HepG2 (cell line): Measurements from ENCODE around the gene ZFP1. TPM values are rescaled to one million over a fixed set of nuclear protein-coding genes. Genes with fewer than 3 reads are reported as not detected.

ENCODE experiments used
- MLLT10 ChIP-seq: sonication (generic); formaldehyde crosslinking; IDR thresholded peaks from 2 replicates; pipeline ENCODE4 v1.4.0; 2020; ENCODE audit warnings: missing genetic modification reagents
- NONO ChIP-seq, 2 experiments: fragments of 450-650 bp in 1 of 2; sonication (generic) in 1 of 2; formaldehyde crosslinking in 1 of 2; IDR thresholded peaks in 1 of 2; conservative IDR thresholded peaks in 1 of 2; 2 replicates each; pipeline versions ENCODE4 v1.6.1 to v1.8.0; 2017 to 2022; ENCODE audit warnings: mild to moderate bottlenecking in 1 of 2, missing genetic modification reagents in 1 of 2, moderate library complexity in 1 of 2
- NR2F6 ChIP-seq, 2 experiments: IDR thresholded peaks; 2 replicates each; pipeline ENCODE4 v1.6.1; 2016; ENCODE audit warnings: antibody characterized with exemption in 1 of 2, mild to moderate bottlenecking in 1 of 2
- POLR2A ChIP-seq, 2 experiments: IDR thresholded peaks; 2 replicates each; pipeline ENCODE4 v1.6.1; 2011; ENCODE audit warnings: low read depth in 2 of 2, low read length in 2 of 2, mild to moderate bottlenecking in 1 of 2, moderate library complexity in 1 of 2; ENCODE audit not compliant: insufficient read depth in 1 of 2
- RBM22 ChIP-seq: fragments of 200-400 bp; formaldehyde crosslinking; optimal IDR thresholded peaks from 2 replicates; pipeline ENCODE3; 2017; ENCODE audit warnings: mild to moderate bottlenecking, low read length, moderate library complexity
- TSC22D2 ChIP-seq: sonication (generic); formaldehyde crosslinking; IDR thresholded peaks from 2 replicates; pipeline ENCODE4 v1.5.1; 2020; ENCODE audit warnings: missing genetic modification reagents, mild to moderate bottlenecking, borderline replicate concordance
- ZBTB38 ChIP-seq: sonication (generic); formaldehyde crosslinking; IDR thresholded peaks from 2 replicates; pipeline ENCODE4 v1.5.1; 2020; ENCODE audit warnings: mild to moderate bottlenecking, missing genetic modification reagents
- ZIK1 ChIP-seq: sonication (generic); formaldehyde crosslinking; IDR thresholded peaks from 2 replicates; pipeline ENCODE4 v1.5.0; 2020; ENCODE audit warnings: mild to moderate bottlenecking, low read depth, missing genetic modification reagents, borderline replicate concordance
- ZNF280B ChIP-seq: sonication (generic); formaldehyde crosslinking; IDR thresholded peaks from 2 replicates; pipeline ENCODE4 v1.5.0; 2020; ENCODE audit warnings: missing genetic modification reagents, mild to moderate bottlenecking, borderline replicate concordance
- ZNF318 ChIP-seq: sonication (generic); formaldehyde crosslinking; IDR thresholded peaks from 2 replicates; pipeline ENCODE4 v1.4.0; 2020; ENCODE audit warnings: mild to moderate bottlenecking, missing genetic modification reagents
- ZNF501 ChIP-seq: sonication (generic); formaldehyde crosslinking; IDR thresholded peaks from 2 replicates; pipeline ENCODE4 v1.5.1; 2020; ENCODE audit warnings: mild to moderate bottlenecking, moderate library complexity, missing genetic modification reagents
- ZNF776 ChIP-seq: sonication (generic); formaldehyde crosslinking; IDR thresholded peaks from 2 replicates; pipeline ENCODE4 v1.4.0; 2020; ENCODE audit warnings: mild to moderate bottlenecking, missing genetic modification reagents
- polyA plus RNA-seq, 8 experiments: library from polyadenylated mRNA; depleted of rRNA in 3 of 8; stranded (reverse) in 7 of 8; unstranded in 1 of 8; fragments of >200 nt; fragmentation: Illumina TruSeq in 4 of 8; extraction: Trizol in 4 of 8; gene quantifications; 2 replicates each; pipeline versions ENCODE4 v1.2.1 to v1.2.3, GENCODE V29; 2011 to 2016; ENCODE audit warnings: low read depth in 4 of 8, missing spikeins in 1 of 8, mixed read lengths in 1 of 8; ENCODE audit not compliant: insufficient read depth in 1 of 8
- total RNA-seq, 5 experiments: library from RNA; depleted of rRNA; stranded (reverse); fragments of >200 nt; fragmentation: Illumina TruSeq; extraction: Trizol; gene quantifications; 2 replicates each; pipeline ENCODE4 v1.2.3, GENCODE V29; 2016; ENCODE audit warnings: low read depth in 1 of 5
- TF ChIP-seq, protein P1 (sequence below): sonication (generic); IDR thresholded peaks from 2 replicates; pipeline ENCODE4 v1.6.1; 2016; ENCODE audit warnings: low read depth, borderline replicate concordance

ZFP1 gene
- total and polyA plus RNA-seq, 2 of the 13 experiments (the other 11 are each of a cell fraction or from before 2014, with no cell fraction given), result 8.3 to 14.0 TPM

DNA sequence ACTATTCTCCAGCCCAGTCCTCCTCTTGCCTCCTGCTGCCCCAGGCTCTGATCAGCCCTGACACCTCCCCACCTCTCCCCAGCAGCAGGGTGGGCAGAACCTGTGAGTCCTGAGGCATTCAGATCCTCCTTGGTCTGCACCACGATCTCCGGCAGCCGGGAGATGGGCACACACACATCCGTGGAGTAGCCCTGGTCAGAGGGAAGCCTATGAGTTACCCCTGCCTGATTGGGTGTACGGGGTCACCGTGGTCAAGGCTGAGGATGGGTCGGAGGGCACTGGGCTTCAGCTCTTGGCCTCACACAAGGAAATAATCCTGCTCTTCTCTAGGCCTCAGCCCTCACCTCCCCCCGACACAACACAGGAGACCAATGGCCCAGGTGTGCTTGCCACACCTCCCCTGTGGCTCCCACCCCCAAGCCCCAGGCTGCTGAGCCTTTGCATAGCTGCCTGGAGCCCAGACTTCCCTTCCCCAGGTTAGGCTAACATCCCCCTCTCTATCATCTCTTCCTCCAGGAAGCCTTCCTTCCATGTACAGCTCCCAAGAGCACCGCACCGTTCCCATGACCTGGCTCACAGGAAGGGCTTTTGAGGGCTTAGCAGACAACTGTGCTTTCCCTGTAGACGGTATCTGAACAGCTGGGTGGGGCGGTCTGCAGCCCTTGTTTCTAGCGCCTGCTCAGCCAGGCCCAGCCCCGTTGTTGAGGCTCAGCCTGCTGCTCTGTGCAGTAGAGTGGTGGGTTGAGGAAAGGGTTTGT is 35.4 kb upstream of the ZFP1 start (continued):
- TF ChIP-seq, protein P1, sequence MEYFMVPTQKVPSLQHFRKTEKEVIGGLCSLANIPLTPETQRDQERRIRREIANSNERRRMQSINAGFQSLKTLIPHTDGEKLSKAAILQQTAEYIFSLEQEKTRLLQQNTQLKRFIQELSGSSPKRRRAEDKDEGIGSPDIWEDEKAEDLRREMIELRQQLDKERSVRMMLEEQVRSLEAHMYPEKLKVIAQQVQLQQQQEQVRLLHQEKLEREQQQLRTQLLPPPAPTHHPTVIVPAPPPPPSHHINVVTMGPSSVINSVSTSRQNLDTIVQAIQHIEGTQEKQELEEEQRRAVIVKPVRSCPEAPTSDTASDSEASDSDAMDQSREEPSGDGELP, result peak; percentile 11; the same call in 1 of the 2 replicates
- peak; percentile 65; the same call in 1 of the 2 replicates for TF ChIP-seq ZBTB38
- 0 out of 2 replicates have a peak, but pooled peaks have one; percentile 49 for TF ChIP-seq ZNF776 (CRISPR knock-in tag)
- TF ChIP-seq ZIK1, result 0 out of 2 replicates have a peak, but pooled peaks have one; percentile 15
- no peak for TF ChIP-seq MLLT10 (CRISPR knock-in tag)
- no peak for TF ChIP-seq NONO (IDR thresholded peaks at IDR 0.05)
- 0 out of 2 replicates have a peak, but pooled peaks have one; percentile 21 for TF ChIP-seq NONO (CRISPR knock-in tag; conservative IDR thresholded peaks at IDR 0.05)
- TF ChIP-seq NR2F6 (IDR thresholded peaks at IDR 0.05), result peak; percentile 29; the same call in 1 of the 2 replicates
- no peak for TF ChIP-seq NR2F6 (CRISPR knock-in tag; IDR thresholded peaks at IDR 0.05)
- TF ChIP-seq ZNF501, result 0 out of 2 replicates have a peak, but pooled peaks have one; percentile 30
- TF ChIP-seq RBM22, result peak; percentile 81
- TF ChIP-seq ZNF318, result 0 out of 2 replicates have a peak, but pooled peaks have one; percentile 45
- TF ChIP-seq TSC22D2 (CRISPR knock-in tag), result no peak
- TF ChIP-seq POLR2A (IDR thresholded peaks at IDR 0.05; ENCODE audit: insufficient read depth in 1 of 2, low read depth in 2 of 2, low read length in 2 of 2), result peak in 1 of 2 experiments; percentile 11; a peak in 1 of 4 replicates
- TF ChIP-seq ZNF280B (CRISPR knock-in tag), result no peak
